MCF 10A (cell line): ENCODE measurements around the gene SPX. TPM values are rescaled to one million over a fixed set of nuclear protein-coding genes. Genes with fewer than 3 reads are reported as not detected.

Source experiments
- BruUV-seq: library from RNA; stranded (reverse); fragments of 400-500 nt; replicated peaks from 2 replicates; lab custom pipeline; 2021; lab: Mats Ljungman, UMichigan
- CTCF ChIA-PET: fragments of 300-600 bp; sonication (Branson Sonifier 250); formaldehyde crosslinking; extraction: SDS; loops from one replicate; lab custom pipeline; 2021; ENCODE audit warnings: antibody characterized with exemption, inconsistent platforms; lab: Yijun Ruan, JAX
- POLR2A ChIA-PET: fragments of 300-600, 350-650 bp; sonication (Branson Sonifier 250); formaldehyde crosslinking; extraction: SDS; loops from one replicate; lab custom pipeline; 2020; ENCODE audit warnings: antibody characterized with exemption, inconsistent platforms; lab: Yijun Ruan, JAX
- DNase-seq: peaks from one replicate; pipeline ENCODE4 v3.0.0-alpha.2; 2018; ENCODE audit not compliant: unreplicated experiment
- H3K27ac Mint-ChIP-seq: one replicate; pipeline ENCODE4 v1.8.0; 2022; ENCODE audit warnings: mild to moderate bottlenecking, low read depth, mixed read lengths; ENCODE audit not compliant: unreplicated experiment
- H3K27me3 Mint-ChIP-seq: one replicate; pipeline ENCODE4 v1.8.0; 2022; ENCODE audit warnings: mixed read lengths; ENCODE audit not compliant: insufficient read depth, unreplicated experiment
- H3K36me3 Mint-ChIP-seq: one replicate; pipeline ENCODE4 v1.8.0; 2022; ENCODE audit warnings: mild to moderate bottlenecking, moderate library complexity, mixed read lengths; ENCODE audit not compliant: insufficient read depth, unreplicated experiment
- H3K4me1 Mint-ChIP-seq: one replicate; pipeline ENCODE4 v1.8.0; 2022; ENCODE audit warnings: mixed read lengths; ENCODE audit not compliant: insufficient read depth, unreplicated experiment
- H3K4me3 Mint-ChIP-seq: one replicate; pipeline ENCODE4 v1.8.0; 2022; ENCODE audit warnings: mild to moderate bottlenecking, moderate library complexity, mixed read lengths; ENCODE audit not compliant: unreplicated experiment
- H3K9me3 Mint-ChIP-seq: one replicate; pipeline ENCODE4 v1.8.0; 2022; ENCODE audit warnings: mixed read lengths; ENCODE audit not compliant: unreplicated experiment
- intact Hi-C: fragments of 100-400 bp; cut with micrococcal nuclease; formaldehyde crosslinking; loops from 2 replicates; pipeline ENCODE4 v1.14.1; 2022
- total RNA-seq: library from RNA; stranded (reverse); gene quantifications from 2 replicates; pipeline ENCODE4 v1.2.3, GENCODE V29; 2022
- TF ChIP-seq, protein P1 (sequence below): fragments of 200-600 bp; IDR thresholded peaks from one replicate; pipeline ENCODE4 v1.8.0; 2022; ENCODE audit warnings: antibody characterized with exemption, mild to moderate bottlenecking; ENCODE audit not compliant: unreplicated experiment

SPX gene
- total RNA-seq, 1 experiment from 2014 or later: 154 TPM

GRCh38 chr12:21545557-21545956, 19.5 kb downstream of the SPX start:
- Mint-ChIP-seq H3K4me1 (no peaks in the 10 kb centered on the region), H3K27me3 (no peaks in the 10 kb centered on the region), H3K36me3 (no peaks in the 10 kb centered on the region), H3K27ac (no peak overlapping the region), H3K9me3 (no peaks in the 10 kb centered on the region), H3K4me3 (no peak overlapping the region)
- ChIA-PET POLR2A (interaction anchor here (1.5 kb wide), 1 partner anchor 14 kb away, joined by 3 read pairs; no protein-coding TSS in a partner anchor), CTCF (no interaction called here)
- no TSS peak for BruUV-seq
- intact Hi-C loops: no loop called here
- no peak for DNase-seq
- TF ChIP-seq, protein P1, sequence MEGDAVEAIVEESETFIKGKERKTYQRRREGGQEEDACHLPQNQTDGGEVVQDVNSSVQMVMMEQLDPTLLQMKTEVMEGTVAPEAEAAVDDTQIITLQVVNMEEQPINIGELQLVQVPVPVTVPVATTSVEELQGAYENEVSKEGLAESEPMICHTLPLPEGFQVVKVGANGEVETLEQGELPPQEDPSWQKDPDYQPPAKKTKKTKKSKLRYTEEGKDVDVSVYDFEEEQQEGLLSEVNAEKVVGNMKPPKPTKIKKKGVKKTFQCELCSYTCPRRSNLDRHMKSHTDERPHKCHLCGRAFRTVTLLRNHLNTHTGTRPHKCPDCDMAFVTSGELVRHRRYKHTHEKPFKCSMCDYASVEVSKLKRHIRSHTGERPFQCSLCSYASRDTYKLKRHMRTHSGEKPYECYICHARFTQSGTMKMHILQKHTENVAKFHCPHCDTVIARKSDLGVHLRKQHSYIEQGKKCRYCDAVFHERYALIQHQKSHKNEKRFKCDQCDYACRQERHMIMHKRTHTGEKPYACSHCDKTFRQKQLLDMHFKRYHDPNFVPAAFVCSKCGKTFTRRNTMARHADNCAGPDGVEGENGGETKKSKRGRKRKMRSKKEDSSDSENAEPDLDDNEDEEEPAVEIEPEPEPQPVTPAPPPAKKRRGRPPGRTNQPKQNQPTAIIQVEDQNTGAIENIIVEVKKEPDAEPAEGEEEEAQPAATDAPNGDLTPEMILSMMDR: no peak

GRCh38 chr12:21546716-21547115, 20.6 kb downstream of the SPX start:
- CTCF ChIA-PET: no interaction called here
- Mint-ChIP-seq H3K9me3 (no peaks in the 10 kb centered on the region), H3K4me1 (no peaks in the 10 kb centered on the region), H3K27ac (no peak overlapping the region), H3K36me3 (no peaks in the 10 kb centered on the region), H3K27me3 (no peaks in the 10 kb centered on the region), H3K4me3 (no peak overlapping the region)
- TF ChIP-seq, protein P1: no peak
- intact Hi-C loops: no loop called here
- no TSS peak for BruUV-seq
- DNase-seq: no peak
- POLR2A ChIA-PET: interaction anchor here (0.6 to 1.1 kb wide), 2 partner anchors 15 to 957 kb away, joined by 3 to 4 read pairs; no protein-coding TSS in a partner anchor

DNA sequence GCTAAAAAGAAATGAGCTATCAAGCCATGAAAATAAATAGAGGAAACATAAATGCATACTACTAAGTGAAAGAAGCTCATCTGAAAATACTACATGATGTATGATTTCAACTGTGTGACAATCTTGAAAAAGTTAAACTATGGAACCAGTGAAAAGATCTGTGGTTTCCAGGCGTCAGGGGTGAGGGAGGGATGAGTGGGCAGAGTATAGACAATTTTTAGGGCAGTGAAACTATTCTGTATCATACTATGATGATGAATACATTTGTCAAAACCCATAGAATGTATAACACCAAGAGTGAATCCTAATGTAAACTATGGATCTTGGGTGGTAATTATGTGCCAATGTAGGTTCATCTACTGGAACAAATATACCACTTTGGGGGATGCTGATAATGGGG, 21.3 kb downstream of the SPX start:
- no TSS peak for BruUV-seq
- Mint-ChIP-seq H3K36me3 (no peaks in the 10 kb centered on the region), H3K27ac (no peak overlapping the region), H3K27me3 (no peaks in the 10 kb centered on the region), H3K9me3 (no peaks in the 10 kb centered on the region), H3K4me1 (no peaks in the 10 kb centered on the region), H3K4me3 (no peak overlapping the region)
- no peak for DNase-seq
- CTCF ChIA-PET: no interaction called here
- TF ChIP-seq, protein P1: no peak
- intact Hi-C loops: no loop called here
- POLR2A ChIA-PET: interaction anchor here (0.7 to 1.1 kb wide), 2 partner anchors 12 to 14 kb away, joined by 3 read pairs; no protein-coding TSS in a partner anchor

GRCh38 chr12:21551841-21552465, 25.9 kb downstream of the SPX start:
- CTCF ChIA-PET: no interaction called here
- TF ChIP-seq, protein P1: no peak

More at GRCh38 chr12:21551841-21552465, 25.9 kb downstream of the SPX start:
- Mint-ChIP-seq H3K4me1 (no peaks in the 10 kb centered on the region), H3K27me3 (no peaks in the 10 kb centered on the region), H3K36me3 (no peaks in the 10 kb centered on the region), H3K27ac (no peak overlapping the region), H3K4me3 (no peak overlapping the region), H3K9me3 (no peaks in the 10 kb centered on the region)
- intact Hi-C loops: no loop called here
- DNase-seq: no peak
- POLR2A ChIA-PET: interaction anchor here (0.6 to 1.1 kb wide), 2 partner anchors 13 to 23 kb away, joined by 3 to 4 read pairs; no protein-coding TSS in a partner anchor
- no TSS peak for BruUV-seq
